Ammon's horn (tissue), 1 donor: ENCODE measurements around the gene AIMP1.
"Not testable (repeated sequence)": the region's sequence is repeated elsewhere in the genome, so short reads cannot be mapped to it uniquely, and the experiment has no call there.

Source experiments
- DNase-seq: peaks from one replicate; pipeline ENCODE4 v3.0.0-alpha.2; 2016; ENCODE audit warnings: low spot score

The AIMP1 gene

GRCh38 chr4:106312997-106313522, 3.3 kb upstream of the AIMP1 start:
- DNase-seq = no peak

DNA sequence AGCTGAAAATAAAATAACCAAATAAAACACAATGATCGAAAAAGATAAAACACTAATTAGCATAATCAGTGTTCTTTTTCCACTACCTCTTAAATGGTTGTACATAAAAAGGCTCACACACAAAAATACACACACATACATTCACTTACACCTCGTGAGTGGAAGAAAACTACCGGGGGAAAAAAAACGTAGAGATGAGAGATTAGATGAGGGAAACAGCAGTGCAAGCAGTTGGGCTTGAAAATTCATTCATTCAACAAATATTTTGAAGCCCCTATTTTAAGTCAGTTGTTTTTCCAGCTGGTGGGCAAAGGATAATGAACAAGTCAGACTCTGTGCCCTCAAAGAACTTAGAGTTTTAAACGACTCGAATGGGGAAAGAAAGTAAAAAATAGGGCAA, 1.4 kb upstream of the AIMP1 start:
- DNase-seq = no peak

- DNase-seq = no peak
These were observed 828 bp upstream of the AIMP1 start for GRCh38 chr4:106315476-106315967.

DNA sequence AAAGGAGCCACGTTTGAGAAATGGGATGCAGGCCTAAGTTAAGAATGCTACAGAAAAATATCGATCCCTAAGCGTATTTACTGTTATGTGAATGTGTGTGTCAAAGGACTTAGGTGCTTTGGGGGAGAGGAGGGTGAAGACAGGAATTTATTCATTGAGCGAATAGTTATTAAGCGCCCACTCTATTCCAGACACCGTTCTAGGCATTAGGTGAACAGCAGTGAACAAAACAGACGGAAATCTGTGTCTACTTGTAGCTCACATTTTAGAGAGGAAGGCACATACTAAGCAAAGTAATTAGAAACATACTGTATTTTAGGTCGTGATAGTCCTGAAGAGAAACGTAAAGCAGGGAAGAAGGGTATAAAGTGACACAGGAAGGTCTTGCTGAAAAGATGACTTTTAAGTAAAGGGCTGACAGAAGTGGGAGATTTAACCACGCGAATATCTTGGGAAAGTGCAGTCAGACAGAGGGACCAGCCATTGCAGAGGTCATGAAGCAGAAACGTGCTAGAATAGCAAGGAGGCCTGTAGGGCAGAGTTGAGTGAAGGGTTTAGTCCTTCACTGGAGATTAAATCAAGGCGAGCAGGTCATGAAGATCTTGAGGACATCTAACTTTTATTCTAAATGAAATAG, 541 bp downstream of the AIMP1 start:
- DNase-seq = no peak

DNA sequence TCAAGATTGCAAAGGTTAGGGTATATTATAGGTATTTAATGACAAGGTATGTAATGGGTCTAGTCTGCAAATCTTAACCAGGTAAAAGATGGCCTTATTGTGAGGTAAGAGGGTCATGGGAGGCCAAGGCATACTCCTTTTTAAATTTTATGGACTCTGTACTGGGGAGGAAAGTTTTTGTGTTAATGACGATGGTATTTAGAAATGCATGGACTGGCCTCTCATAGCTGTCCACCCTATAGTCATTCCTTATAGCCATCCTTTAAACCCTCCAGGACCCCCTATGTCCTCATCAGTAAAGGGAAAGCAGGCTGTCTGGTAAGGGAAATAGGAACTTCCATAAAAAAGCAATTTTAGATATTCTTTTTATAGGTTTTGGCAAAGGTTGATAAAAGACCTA, 1.5 kb downstream of the AIMP1 start:
- DNase-seq = no peak

DNA sequence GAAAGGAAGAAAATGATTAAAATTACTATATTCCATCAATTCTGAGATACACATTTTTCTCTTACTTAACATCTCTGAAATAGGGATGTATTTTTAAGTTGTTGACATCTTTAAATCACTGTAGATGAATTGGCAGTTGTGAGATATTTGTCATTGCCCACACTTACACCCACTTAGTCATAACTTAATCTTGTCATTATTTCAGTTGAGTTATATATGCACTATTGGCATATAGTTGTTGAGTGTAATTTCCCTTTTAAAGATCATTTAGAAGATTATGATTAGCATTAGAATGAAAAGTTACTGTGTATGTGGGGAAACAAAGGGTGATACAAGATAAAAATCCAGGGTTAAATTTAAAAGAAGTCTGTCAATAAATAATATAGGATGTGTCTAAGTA, 2.2 kb downstream of the AIMP1 start:
- no peak for DNase-seq

GRCh38 chr4:106320235-106320634, 3.9 kb downstream of the AIMP1 start:
- DNase-seq = no peak

GRCh38 chr4:106321168-106321567, 4.8 kb downstream of the AIMP1 start:
- DNase-seq = not testable (repeated sequence)

DNA sequence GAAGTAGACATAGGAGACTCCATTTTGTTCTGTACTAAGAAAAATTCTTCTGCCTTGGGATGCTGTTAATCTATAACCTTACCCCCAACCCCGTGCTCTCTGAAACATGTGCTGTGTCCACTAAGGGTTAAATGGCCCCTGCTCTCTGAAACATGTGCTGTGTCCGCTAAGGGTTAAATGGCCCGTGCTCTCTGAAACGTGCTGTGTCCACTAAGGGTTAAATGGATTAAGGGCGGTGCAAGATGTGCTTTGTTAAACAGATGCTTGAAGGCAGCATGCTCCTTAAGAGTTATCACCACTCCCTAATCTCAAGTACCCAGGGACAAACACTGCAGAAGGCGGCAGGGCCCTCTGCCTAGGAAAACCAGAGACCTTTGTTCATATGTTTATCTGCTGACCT, 5.5 kb downstream of the AIMP1 start:
- DNase-seq = not testable (repeated sequence)

- DNase-seq = no peak
These were observed 6.8 kb downstream of the AIMP1 start for GRCh38 chr4:106323119-106323518.

GRCh38 chr4:106325800-106326199, 9.4 kb downstream of the AIMP1 start:
- no peak for DNase-seq

DNA sequence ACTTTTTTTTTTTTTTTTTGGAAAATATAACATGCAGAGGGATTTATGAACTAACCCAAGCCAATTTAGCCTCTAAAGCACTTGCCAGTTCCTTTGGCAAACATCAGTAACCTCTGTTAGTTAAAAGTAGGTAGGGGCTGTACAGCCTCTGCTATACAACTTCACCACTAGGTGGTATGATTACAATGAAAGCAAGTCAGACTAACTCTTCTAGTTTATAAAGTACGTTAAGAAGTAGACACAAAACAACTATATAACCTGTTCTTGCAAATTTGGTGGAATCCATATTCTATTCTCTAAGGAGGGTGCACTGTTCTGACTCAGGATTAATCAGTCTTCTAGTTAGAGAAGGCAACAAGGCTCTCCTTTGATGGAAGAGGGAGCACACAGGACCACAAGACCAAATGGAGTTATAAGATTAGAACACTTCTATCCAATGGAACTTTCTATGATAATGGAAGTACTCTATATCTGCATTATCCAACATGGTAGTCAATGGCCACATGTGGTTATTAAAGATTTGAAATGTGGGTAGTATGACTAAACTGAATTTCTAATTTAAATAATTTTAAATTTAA, 12.8 kb downstream of the AIMP1 start:
- peak; percentile 10 for DNase-seq

GRCh38 chr4:106333186-106333585, 16.8 kb downstream of the AIMP1 start:
- DNase-seq = no peak

DNA sequence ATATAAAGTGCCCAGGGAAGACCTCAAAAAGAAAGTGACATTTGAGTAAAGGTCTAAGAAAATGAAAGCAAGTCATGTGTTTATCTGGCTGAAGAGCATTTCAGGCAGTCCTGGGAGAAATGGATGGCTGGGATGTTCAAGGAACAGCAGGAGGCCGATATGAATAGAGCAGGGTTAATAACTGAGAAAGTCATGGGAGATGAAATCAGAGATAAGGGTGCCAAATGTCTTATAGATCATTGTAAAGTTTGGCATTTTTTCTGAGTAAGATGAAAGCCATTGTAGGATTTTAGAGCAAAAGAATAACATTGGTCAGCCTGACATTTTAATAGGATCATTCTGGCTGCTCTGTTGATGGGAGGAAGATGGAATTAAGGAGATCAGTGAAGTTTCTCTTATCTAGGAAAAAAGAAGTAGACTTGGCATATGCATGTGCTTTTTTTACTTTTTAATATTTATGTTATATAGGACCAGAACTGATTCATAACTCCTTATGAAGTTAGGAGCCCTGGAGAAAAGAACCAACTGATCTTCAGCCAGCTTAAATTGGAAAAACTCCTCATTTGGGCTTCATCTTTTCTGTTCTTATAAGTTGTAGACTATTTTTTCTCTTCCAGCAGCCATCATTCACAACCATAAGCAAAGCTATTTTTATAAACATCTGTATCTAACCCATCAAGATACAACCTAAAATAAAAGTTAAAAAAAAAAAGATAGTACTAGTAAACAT, 18.6 kb downstream of the AIMP1 start:
- no peak for DNase-seq

GRCh38 chr4:106336618-106337017, 20.3 kb downstream of the AIMP1 start:
- no peak for DNase-seq

DNA sequence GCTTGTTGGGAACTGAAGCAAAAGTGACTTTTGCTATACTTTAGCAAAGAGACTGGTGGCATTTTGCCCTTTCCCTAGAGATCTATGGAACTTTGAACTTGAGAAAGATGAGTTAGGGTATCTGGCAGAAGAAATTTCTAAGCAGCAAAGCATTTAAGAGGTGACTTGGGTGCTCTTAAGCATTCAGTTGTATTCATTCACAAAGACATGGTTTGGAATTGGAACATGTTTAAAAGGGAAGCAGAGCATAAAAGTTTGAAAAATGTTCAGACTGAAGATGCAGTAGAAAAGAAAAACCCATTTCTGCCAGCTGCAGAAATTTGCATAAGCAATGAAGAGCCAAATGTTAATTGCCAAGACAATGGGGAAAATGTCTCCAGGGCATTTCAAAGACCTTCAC, 21.6 kb downstream of the AIMP1 start:
- DNase-seq = no peak

DNA sequence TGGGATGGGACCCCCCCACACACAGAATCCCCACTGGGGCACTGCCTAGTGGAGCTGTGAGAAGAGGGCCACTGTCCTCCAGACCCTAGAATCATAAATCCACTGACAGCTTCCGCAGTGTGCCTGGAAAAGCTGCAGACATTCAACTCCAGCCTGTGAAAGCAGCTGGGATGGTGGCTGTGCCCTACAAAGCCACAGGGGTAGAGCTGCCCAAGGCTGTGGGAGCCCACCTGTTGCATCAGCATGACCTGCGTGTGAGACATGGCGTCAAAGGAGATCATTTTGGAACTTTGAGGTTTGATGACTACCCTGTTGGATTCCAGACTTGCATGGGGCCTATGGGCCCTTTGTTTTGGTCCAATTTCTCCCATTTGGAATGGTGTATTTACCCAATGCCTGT, 22.3 kb downstream of the AIMP1 start:
- no peak for DNase-seq

GRCh38 chr4:106339431-106339830, 23.1 kb downstream of the AIMP1 start:
- no peak for DNase-seq

- no peak for DNase-seq
These were observed 24.4 kb downstream of the AIMP1 start for GRCh38 chr4:106340774-106341173.

DNA sequence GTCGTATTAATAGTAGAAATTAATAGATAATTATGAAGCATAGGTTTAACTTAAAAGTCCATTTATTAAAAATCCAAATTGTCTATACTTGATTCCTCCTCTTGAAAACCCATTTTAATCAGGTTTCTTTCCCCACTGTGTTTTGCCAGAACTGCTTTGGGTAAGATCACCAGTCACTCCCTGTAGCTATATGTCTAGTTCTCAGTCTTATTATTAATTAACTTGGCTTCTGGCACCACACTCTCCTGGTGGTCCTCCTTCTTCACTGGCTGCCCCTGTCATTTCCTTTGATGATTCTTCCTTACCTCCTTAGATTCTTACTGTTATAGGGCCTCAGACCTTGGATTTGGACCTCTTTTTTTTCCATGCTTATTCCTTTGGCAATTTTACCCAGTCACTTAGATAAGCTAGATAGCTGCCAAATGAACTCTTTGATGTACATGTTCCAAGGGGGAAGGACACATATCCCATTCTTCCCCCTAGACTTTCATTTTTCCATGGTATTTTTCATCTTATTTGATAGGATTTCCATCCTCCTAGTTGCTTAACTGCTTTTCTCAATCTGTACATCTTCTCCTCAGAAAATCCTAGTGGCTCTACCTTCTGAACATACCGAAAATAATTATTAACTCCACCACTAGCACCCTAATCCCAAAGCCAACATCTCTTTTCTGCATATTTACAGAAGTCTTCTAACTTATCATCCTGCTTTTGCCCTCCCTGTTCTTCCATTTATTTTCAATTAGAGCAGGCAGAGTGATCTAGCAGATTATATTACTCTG, 27.7 kb downstream of the AIMP1 start:
- DNase-seq = no peak

DNA sequence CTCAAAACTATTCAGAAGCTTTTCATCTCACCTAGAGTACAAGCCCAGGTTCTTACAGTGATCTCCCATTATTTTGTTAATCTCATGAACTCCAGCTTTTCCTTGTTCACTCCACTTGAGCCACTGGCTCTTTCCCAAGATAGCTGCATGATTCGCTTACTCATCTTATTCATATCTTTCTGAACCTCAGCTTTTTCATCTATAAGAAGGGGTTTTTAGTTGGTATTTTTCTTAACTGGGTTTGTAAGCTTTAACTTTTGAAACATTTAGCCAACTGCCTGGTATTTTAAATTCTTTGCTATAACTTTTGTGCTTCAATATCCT, 28.3 kb downstream of the AIMP1 start:
- DNase-seq = no peak

DNA sequence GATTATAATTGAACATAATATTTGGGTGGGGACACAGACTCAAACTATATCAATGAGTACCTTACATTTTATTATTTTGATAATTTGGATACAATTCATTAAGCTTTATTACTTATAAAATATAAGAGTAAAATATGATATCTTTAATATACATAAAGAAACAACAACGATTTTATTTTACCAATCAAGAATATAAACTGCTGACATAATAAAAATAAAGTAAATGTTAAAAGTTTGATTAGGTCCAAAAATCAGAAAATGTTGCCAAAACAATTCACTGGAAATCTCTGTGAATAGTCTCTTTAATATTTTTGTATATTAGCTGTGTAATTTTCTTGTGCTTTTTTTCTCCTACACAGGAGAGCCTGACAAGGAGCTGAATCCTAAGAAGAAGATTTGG, 30.8 kb downstream of the AIMP1 start:
- DNase-seq = no peak

DNA sequence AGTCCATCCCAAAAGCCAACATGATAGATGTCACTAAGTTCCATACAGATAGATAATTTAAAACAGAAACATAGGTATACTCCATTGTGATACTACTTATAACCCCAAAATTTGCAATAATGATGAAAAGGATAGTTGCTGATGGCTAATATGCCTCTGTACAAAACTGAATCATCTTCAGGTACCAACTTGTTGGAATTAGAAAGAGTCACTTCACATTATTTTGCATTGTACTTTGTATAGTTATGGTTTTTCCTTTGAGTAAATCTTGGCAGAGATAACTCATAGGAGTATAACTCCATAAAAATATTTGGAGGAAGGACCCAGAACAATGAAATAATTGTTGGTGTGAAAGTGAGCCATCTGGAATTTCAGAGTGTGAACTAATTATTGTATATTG, 34.7 kb downstream of the AIMP1 start:
- no peak for DNase-seq
